Sigmoid colon (tissue), 4 donors: Measurements from ENCODE around the gene TACC2.

Experiments
- POLR2AphosphoS5 ChIP-seq, 4 donors: sonication (generic); formaldehyde crosslinking; IDR thresholded peaks; one replicate each; pipeline ENCODE4 v1.6.1; 2017; ENCODE audit warnings: antibody characterized with exemption in 4 of 4
- TF ChIP-seq, protein P1 (sequence below), 4 experiments: fragments of 450-650 bp in 3 of 4; fragments of 200-600 bp in 1 of 4; IDR thresholded peaks; one replicate each; pipeline ENCODE4 v1.5.1; 2016 to 2019; ENCODE audit warnings: antibody characterized with exemption in 4 of 4, mild to moderate bottlenecking in 3 of 4, moderate library complexity in 2 of 4

GRCh38 chr10:122050811-122051210 is 61.8 kb downstream of the TACC2 start:
- TF ChIP-seq, protein P1, sequence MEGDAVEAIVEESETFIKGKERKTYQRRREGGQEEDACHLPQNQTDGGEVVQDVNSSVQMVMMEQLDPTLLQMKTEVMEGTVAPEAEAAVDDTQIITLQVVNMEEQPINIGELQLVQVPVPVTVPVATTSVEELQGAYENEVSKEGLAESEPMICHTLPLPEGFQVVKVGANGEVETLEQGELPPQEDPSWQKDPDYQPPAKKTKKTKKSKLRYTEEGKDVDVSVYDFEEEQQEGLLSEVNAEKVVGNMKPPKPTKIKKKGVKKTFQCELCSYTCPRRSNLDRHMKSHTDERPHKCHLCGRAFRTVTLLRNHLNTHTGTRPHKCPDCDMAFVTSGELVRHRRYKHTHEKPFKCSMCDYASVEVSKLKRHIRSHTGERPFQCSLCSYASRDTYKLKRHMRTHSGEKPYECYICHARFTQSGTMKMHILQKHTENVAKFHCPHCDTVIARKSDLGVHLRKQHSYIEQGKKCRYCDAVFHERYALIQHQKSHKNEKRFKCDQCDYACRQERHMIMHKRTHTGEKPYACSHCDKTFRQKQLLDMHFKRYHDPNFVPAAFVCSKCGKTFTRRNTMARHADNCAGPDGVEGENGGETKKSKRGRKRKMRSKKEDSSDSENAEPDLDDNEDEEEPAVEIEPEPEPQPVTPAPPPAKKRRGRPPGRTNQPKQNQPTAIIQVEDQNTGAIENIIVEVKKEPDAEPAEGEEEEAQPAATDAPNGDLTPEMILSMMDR (IDR thresholded peaks at IDR 0.05) = no peak
- TF ChIP-seq POLR2AphosphoS5 (IDR thresholded peaks at IDR 0.05) = no peak
